GM23248 (cell line): ENCODE data around the gene STYXL2.

Experiments used
- EZH2 ChIP-seq: fragments of 200-600 bp; sonication (generic); IDR thresholded peaks from 2 replicates; pipeline ENCODE4 v1.6.1; 2018; ENCODE audit warnings: antibody characterized with exemption, mild to moderate bottlenecking; ENCODE audit not compliant: insufficient read depth, poor library complexity, severe bottlenecking
- EZH2phosphoT487 ChIP-seq: fragments of 200-600 bp; sonication (generic); IDR thresholded peaks from 2 replicates; pipeline ENCODE4 v1.6.1; 2018; ENCODE audit warnings: antibody characterized with exemption, moderate library complexity, mild to moderate bottlenecking, low read depth; ENCODE audit not compliant: insufficient read depth

DNA sequence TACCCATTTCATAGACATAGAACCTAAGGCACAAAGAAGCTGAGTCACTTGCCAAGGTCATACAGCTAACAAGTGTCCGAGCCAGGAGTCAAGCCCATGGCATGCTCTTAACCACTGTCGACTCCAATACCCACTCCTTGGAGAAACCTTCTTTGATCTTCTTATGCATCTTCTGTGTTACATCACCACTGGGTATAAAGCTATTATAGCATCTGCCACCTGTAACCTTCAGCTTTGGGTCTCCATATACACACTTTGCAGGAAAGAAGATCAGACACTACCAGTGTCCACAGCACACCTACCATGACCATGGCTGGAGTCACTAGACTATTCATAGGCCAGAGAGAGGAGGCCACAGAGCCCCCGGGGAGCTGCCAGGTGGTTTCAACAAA lies 32.8 kb upstream of the STYXL2 start:
- no peak for TF ChIP-seq EZH2
- no peak for TF ChIP-seq EZH2phosphoT487
